MM.1S (cell line): Measurements from ENCODE around the gene MPV17.

Source experiments
- CTCF ChIP-seq: fragments of 300-600 bp; sonication (generic); IDR thresholded peaks from 2 replicates; pipeline ENCODE4 v1.5.1; 2016; ENCODE audit warnings: antibody characterized with exemption, low read length, mixed read lengths
- EZH2 ChIP-seq: fragments of 300-600 bp; sonication (generic); optimal IDR thresholded peaks from 2 replicates; pipeline ENCODE3; 2017; ENCODE audit warnings: low read depth, mild to moderate bottlenecking, antibody characterized with exemption, low read length, mixed read lengths

GRCh38 chr2:27294928-27295327 lies 28.0 kb downstream of the MPV17 start:
- TF ChIP-seq EZH2 (no peak), CTCF (no peak)
